GM21423 (cell line): ENCODE measurements around the gene SHFL.

Experiments used
- ATAC-seq: cut with Tn5 transposase; IDR thresholded peaks from one replicate; pipeline ENCODE4 v1.9.1; 2021; ENCODE audit warnings: mild to moderate bottlenecking, moderate library complexity; ENCODE audit not compliant: unreplicated experiment

SHFL gene

GRCh38 chr19:10085641-10086590 is at the start of gene SHFL:
SHFL (plus strand) TSS chr19:10086317; CDS start chr19:10086428, 111 bp downstream.
- ATAC-seq = peak; percentile 85

GRCh38 chr19:10036601-10037071 is 49.5 kb upstream of the SHFL start:
- no peak for ATAC-seq

DNA sequence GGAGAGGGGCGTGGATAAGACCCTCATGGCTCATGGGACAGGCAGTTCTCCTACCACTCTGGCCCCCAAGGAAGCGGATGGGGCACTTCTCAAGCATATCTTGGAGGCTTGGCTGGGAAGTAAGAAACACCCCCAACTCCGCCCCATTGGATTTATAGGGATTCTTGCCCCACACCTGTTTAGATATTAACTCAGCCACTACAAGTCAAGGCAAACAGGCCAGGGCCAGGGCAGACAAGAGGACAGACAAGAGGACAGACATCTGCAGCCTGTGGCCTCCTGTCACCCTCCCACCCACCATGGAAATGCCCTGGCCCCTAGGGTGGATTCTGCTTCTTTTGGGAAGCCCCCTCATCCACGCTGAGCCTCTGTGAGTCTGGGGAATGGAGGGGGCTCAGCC is 48.8 kb upstream of the SHFL start:
- no peak for ATAC-seq

GRCh38 chr19:10037809-10038208 is 48.3 kb upstream of the SHFL start:
- ATAC-seq = no peak

DNA sequence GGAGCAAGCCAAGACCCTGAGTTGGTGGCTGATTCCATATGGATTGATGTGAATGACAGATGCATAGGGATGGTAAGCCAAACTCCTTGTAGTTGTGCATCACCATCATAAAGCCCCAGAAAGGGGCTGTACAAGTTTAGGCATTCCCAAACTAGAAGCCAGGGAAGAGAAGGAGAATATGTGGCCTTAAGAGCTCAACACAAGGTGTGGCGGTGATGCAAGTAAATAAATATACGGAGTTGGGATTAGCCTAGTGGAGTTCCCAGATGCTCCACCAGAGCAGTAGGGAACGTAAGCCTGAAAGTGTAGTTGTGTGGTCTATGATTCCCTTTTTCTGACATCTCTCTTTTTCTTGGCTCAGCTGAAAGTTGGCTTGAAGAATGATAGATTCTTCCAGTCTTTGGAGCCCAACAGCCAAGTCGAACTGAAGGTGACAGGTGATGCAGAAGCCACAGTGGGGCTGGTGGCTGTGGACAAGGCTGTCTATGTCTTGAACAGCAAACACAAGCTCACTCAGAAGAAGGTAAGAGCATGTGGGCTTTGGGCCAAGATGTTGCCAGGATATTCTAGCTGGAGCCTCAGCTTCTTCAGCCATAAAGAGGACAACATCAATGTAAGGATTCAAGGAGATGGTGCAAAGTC is 42.7 kb upstream of the SHFL start:
- ATAC-seq = no peak

GRCh38 chr19:10044390-10044789 is 41.7 kb upstream of the SHFL start:
- ATAC-seq = no peak

DNA sequence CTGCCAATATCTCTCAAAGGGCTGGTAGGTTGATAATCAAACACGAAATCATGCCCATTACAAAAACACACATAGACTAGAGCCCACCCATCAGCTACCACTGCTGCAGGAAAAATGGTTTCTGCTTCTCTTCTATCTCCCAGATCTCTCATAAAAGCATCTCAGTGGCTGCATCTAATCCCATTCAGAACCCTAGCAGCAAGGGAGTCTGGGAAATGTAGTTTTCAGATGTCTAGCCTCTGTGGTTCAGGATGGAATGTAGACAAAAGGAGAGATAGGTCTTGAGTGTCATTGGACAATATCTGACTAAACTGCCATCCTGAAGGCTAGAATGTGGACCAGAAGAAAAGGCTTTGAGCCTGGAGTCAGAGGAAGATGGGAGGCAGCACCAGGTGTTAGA is 40.7 kb upstream of the SHFL start:
- no peak for ATAC-seq

DNA sequence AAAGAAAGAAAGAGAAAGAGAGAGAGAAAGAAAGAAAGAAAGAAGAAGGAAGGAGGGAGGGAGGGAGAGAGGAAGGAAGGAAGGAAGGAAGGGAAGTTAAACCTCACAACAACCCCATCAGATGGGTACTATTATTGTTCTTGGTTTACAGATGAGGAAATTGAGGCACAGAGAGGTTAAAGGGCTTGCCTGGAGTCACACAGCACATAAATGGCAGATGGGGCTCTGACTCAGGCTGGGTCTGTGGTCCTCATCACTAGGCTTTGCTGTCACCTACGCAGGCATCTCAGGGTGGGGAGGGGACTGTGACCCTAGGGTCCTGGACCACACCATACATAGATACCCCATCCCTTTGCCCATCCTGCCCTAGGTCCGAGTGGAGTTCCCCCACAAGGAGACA is 36.5 kb upstream of the SHFL start:
- no peak for ATAC-seq

DNA sequence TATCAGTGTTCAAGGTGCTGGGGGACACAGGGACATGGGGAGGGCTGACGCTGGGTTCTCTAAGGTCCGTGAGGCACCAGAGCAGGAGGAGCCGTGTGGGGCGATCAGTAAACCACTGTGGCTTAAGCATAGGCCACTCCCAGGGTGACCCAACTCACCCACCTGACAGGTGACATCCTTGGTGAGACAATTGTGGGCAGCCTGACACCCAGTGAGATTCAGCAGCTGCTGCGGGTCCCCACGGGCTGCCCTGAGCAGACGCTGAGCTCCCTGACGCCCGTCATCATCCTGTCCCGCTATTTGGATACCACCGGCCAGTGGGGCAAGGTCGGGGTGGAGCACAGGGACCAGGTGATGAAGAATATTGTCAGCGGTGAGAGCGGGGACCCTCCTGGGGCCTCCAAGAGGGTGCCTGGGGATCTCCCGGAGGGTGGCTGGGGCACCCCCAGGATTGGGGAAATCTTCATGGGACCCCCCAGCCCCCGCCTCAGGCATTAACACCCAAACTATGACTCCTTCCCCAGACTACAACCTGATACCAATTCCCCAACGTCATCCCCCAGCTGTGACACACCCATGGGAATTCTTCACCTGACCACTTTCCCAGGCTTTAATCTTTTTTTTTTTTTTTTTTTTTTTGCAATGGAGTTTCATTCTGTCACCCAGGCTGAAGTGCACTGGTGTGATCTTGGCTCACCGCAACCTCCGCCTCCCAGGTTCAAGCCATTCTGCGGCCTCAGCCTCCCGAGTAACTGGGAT is 33.3 kb upstream of the SHFL start:
- ATAC-seq = no peak

DNA sequence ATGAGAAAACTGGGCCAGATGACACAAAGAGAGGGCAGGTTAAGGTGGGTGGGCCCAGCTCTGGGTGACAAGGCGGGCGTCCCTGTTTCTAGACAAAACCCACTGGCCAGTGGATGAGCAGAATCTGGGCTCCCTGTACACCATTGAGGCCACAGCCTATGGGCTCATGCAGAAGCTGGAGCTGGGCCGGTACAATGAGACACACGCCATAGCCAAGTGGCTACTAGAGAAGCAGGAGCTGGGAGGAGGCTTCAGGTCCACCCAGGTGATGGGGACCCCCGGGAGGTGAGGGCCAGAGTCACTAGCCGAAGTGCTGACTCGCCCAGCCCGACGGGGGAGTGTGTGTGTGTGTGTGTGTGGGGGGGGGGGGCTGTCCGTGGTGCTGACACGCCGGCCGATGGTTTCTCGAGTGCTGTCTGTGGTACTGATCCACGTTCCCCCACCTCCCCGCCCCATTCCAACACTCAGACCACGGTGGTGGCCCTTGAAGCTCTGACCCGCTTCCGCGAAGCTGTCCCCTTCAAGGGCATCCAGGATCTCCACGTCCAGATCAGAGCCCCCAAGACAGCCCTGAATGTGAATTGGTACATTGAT is 24.3 kb upstream of the SHFL start:
- ATAC-seq = no peak

- no peak for ATAC-seq
Measured at GRCh38 chr19:10068205-10068604, 17.9 kb upstream of the SHFL start.

GRCh38 chr19:10069046-10069445 is 17.1 kb upstream of the SHFL start:
- ATAC-seq = no peak

- ATAC-seq = no peak
Measured at GRCh38 chr19:10070730-10071446, 15.2 kb upstream of the SHFL start.

DNA sequence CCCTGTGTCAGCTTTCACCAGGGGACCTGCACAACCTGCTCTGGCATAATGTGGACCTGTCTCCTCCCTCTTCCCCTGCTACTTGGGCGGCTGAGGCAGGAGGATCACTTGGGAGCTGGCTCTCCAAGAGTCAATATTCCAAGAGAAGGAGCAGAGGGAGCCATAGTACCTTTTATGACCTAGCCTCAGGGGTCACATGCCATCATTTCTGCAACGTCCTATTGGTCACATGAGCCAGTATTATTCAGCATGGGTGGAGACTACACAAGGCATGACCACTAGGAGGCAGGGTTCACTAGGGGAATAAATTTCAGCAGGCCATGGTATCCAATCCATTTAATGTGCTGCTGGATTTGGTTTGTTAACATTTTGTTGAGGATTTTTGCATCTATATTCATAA is 12.0 kb upstream of the SHFL start:
- ATAC-seq = no peak

GRCh38 chr19:10076535-10076934 is 9.6 kb upstream of the SHFL start:
- no peak for ATAC-seq

DNA sequence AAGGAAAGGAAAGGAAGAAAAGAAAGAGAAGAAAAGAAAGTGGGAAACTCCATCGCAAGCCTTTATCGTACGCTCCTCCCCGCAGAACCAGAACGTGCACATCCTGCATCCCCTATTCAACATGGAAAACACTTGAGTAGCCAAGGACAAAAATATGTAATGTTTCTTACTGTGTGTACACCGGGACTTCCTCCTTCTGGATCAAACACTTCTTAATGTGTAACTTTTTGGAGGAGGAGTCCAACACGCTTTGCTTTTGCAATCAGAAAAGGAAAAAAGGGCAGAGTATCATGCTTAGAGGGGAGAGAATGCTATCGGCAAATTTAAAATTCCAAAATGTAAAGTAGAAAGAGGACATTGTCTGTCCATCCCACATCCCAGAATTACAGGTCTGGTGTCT is 7.8 kb upstream of the SHFL start:
- no peak for ATAC-seq

DNA sequence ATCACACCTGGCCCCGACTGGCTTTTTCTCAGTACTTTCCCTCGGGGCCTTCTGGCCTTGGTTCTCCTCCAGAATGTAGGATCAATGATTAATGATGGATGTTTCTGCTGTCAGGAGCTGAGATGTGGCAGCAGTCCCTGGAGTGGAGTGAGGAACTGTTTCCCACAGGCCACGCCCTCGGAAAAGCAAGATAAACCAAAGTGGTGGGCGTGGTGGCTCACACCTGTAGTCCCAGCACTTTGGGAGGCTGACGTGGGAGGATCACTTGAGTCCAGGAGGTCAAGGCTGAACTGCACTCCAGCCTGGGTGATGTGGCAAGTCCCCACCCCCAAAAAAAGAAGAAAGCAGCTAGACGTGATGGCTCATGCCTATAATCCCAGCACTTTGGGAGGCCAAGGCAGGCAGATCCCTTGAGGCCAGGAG is 7.1 kb upstream of the SHFL start:
- no peak for ATAC-seq

DNA sequence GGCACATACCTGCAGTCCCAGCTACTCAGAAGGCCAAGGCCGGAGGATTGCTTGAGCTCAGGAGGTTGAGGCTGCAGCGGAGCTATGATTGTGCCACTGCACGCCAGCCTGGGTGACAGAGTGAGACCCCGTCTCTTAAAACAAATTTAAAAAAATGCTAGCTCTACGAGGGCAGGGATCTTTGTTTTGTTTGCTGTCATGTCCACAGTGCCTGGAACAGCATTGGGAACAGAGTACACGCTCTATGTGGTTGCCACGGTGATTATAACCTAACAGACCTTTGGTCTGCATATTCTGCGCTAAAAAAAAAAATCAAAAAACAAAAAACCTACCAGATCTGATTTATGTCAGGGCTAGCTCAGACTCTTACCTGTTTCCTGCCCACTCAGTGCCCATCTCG is 2.2 kb upstream of the SHFL start:
- no peak for ATAC-seq

- no peak for ATAC-seq
Measured at GRCh38 chr19:10084803-10085202, 1.3 kb upstream of the SHFL start.

GRCh38 chr19:10086591-10087192 is 575 bp downstream of the SHFL start:
- no peak for ATAC-seq
